Left ventricle myocardium inferior (tissue), 1 donor: ENCODE data around the gene LMCD1. TPM values are rescaled to one million over a fixed set of nuclear protein-coding genes. Genes with fewer than 3 reads are reported as not detected.

Source experiments
- DNase-seq: peaks from one replicate; pipeline ENCODE4 v3.0.0-alpha.2; 2020
- H3K27ac ChIP-seq: fragments of 200-600 bp; replicated peaks from 2 replicates; pipeline ENCODE4 v1.8.0; 2021
- H3K27me3 ChIP-seq: fragments of 200-600 bp; 2 replicates; pipeline ENCODE4 v1.8.0; 2021; ENCODE audit warnings: low read depth
- H3K36me3 ChIP-seq: fragments of 200-600 bp; 2 replicates; pipeline ENCODE4 v1.8.0; 2021
- H3K4me1 ChIP-seq: fragments of 200-600 bp; 2 replicates; pipeline ENCODE4 v1.8.0; 2021
- H3K4me3 ChIP-seq: fragments of 200-600 bp; 2 replicates; pipeline ENCODE4 v1.8.0; 2021; ENCODE audit warnings: mild to moderate bottlenecking, moderate library complexity
- H3K9me3 ChIP-seq: fragments of 200-600 bp; replicated peaks from 2 replicates; pipeline ENCODE4 v1.8.0; 2021
- CTCF ChIP-seq: fragments of 200-600 bp; IDR thresholded peaks from 2 replicates; pipeline ENCODE4 v1.8.0; 2021; ENCODE audit warnings: antibody characterized with exemption, mild to moderate bottlenecking, borderline replicate concordance
- intact Hi-C: fragments of 100-400 bp; cut with micrococcal nuclease; formaldehyde crosslinking; loops from one replicate; pipeline ENCODE4 v1.11.0; 2022
- total RNA-seq: library from RNA; stranded (reverse); fragmentation: NEBNext Ultra II Directional; extraction: Animal tissue kit (Norgen Biotek cat#: 25700); gene quantifications from one replicate; pipeline ENCODE4 v1.2.1, GENCODE V29; 2021
- donor health status: DM: no; HTN: yes; CAD: no; lungs with severe emphysema.

LMCD1 gene
- total RNA-seq, 1 donor from 2014 or later = 72.9 TPM

GRCh38 chr3:8563597-8563996 is 62.0 kb downstream of the LMCD1 start:
- Histone ChIP-seq H3K4me3 (no peak overlapping the region), H3K9me3 (no peaks in the 10 kb centered on the region), H3K4me1 (peaks cover 51% of the 10 kb centered on the region), H3K36me3 (peaks cover 51% of the 10 kb centered on the region), H3K27me3 (no peaks in the 10 kb centered on the region), H3K27ac (peak overlapping the region; percentile 82)
- DNase-seq = no peak
- intact Hi-C loops = no loop called here
- no peak for TF ChIP-seq CTCF

- H3K9me3 ChIP-seq = no peaks in the 10 kb centered on the region
- H3K4me3 ChIP-seq = no peak overlapping the region
- intact Hi-C loops = no loop called here
- no peak for TF ChIP-seq CTCF
- no peak for DNase-seq
- H3K4me1 ChIP-seq = peaks cover 42% of the 10 kb centered on the region
- no peak overlapping the region for H3K27ac ChIP-seq
- no peaks in the 10 kb centered on the region for H3K27me3 ChIP-seq
- peaks cover 64% of the 10 kb centered on the region for H3K36me3 ChIP-seq
These were observed 63.8 kb downstream of the LMCD1 start for GRCh38 chr3:8565376-8565775.

- H3K27me3 ChIP-seq = no peaks in the 10 kb centered on the region
- no peak for TF ChIP-seq CTCF
- H3K27ac ChIP-seq = no peak overlapping the region
- no peaks in the 10 kb centered on the region for H3K9me3 ChIP-seq
- H3K36me3 ChIP-seq = peaks cover 68% of the 10 kb centered on the region
- no peak overlapping the region for H3K4me3 ChIP-seq
- DNase-seq = no peak
- intact Hi-C loops = no loop called here
- peaks cover 39% of the 10 kb centered on the region for H3K4me1 ChIP-seq
These were observed 66.4 kb downstream of the LMCD1 start for GRCh38 chr3:8567784-8568575.

GRCh38 chr3:8571256-8571655 is 69.6 kb downstream of the LMCD1 start:
- intact Hi-C loops = no loop called here
- Histone ChIP-seq H3K27me3 (no peaks in the 10 kb centered on the region), H3K36me3 (peaks cover 62% of the 10 kb centered on the region), H3K9me3 (no peaks in the 10 kb centered on the region), H3K27ac (peak overlapping the region; percentile 68), H3K4me3 (no peak overlapping the region), H3K4me1 (peaks cover 57% of the 10 kb centered on the region)
- DNase-seq = no peak
- no peak for TF ChIP-seq CTCF

GRCh38 chr3:8573342-8573926 is 71.8 kb downstream of the LMCD1 start:
- Histone ChIP-seq H3K9me3 (no peaks in the 10 kb centered on the region), H3K27me3 (no peaks in the 10 kb centered on the region), H3K4me1 (peaks cover 57% of the 10 kb centered on the region), H3K27ac (peak overlapping the region; percentile 64), H3K4me3 (no peak overlapping the region), H3K36me3 (peaks cover 46% of the 10 kb centered on the region)
- no peak for DNase-seq
- intact Hi-C loops = no loop called here
- no peak for TF ChIP-seq CTCF
